C4-2B (cell line): ENCODE data around the gene MBNL1.

Experiments used
- ZFX ChIP-seq: fragments of 450-650 bp; IDR thresholded peaks from 2 replicates; pipeline ENCODE4 v1.6.1; 2017
- TF ChIP-seq, protein P1 (sequence below): fragments of 450-650 bp; conservative IDR thresholded peaks from 2 replicates; pipeline ENCODE4 v1.5.1; 2017; ENCODE audit warnings: mild to moderate bottlenecking

DNA sequence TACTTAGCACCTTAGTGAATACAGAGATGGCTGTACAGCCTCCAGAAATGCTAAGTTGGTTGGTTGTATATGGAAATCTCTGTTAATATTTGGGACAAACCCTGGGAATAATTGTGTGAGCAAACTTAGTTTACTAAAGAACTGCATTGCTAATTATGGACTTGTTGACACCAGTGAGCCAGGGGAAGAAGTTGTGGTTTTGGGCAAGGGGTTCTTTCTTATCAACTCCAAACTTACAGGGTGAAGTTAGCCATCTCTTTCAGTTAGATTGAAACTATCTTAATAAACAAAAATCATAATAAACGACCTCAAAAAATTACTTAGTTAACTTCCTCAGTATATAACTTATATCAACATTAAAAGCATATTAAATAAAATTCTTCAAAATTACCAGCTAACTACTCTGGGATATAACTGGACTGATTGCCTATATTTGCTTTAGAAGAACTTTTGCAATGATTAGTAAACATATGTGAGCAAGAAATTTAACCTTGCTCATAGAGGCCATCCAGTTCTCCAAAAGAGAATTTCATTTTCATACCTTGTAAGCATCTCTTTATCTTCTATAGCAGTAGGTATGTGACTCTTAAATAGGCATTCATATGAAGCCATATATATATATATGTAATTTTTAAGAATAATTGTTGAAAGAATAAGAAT lies 24.7 kb downstream of the MBNL1 start:
- TF ChIP-seq, protein P1, sequence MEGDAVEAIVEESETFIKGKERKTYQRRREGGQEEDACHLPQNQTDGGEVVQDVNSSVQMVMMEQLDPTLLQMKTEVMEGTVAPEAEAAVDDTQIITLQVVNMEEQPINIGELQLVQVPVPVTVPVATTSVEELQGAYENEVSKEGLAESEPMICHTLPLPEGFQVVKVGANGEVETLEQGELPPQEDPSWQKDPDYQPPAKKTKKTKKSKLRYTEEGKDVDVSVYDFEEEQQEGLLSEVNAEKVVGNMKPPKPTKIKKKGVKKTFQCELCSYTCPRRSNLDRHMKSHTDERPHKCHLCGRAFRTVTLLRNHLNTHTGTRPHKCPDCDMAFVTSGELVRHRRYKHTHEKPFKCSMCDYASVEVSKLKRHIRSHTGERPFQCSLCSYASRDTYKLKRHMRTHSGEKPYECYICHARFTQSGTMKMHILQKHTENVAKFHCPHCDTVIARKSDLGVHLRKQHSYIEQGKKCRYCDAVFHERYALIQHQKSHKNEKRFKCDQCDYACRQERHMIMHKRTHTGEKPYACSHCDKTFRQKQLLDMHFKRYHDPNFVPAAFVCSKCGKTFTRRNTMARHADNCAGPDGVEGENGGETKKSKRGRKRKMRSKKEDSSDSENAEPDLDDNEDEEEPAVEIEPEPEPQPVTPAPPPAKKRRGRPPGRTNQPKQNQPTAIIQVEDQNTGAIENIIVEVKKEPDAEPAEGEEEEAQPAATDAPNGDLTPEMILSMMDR: no peak
- no peak for TF ChIP-seq ZFX
